Measurements from ENCODE around the gene STPG1. TPM values are rescaled to one million over a fixed set of nuclear protein-coding genes. Genes with fewer than 3 reads are reported as not detected.

Gene STPG1
- total RNA-seq, 1 experiment from 2014 or later = 9.1 TPM

GRCh38 chr1:24329797-24330543, 83.6 kb downstream of the STPG1 start:
- BruUV-seq (replicated peaks) = no TSS peak
- Mint-ChIP-seq H3K4me1 (ENCODE audit: low read depth, unreplicated experiment) (no peaks in the 10 kb centered on the region), H3K27me3 (ENCODE audit: unreplicated experiment) (peaks cover 15% of the 10 kb centered on the region), H3K9me3 (ENCODE audit: low read depth, unreplicated experiment) (no peaks in the 10 kb centered on the region), H3K36me3 (ENCODE audit: insufficient read depth, unreplicated experiment) (no peaks in the 10 kb centered on the region), H3K4me3 (ENCODE audit: low read depth, unreplicated experiment) (no peak overlapping the region), H3K27ac (ENCODE audit: unreplicated experiment) (no peak overlapping the region)
- DNase-seq = no peak
- CTCF ChIA-PET = interaction anchor here (0.5 kb wide), 1 partner anchor 26 kb away, joined by 3 read pairs; no protein-coding TSS in a partner anchor
- intact Hi-C loops (cut with micrococcal nuclease; ENCODE audit: unreplicated experiment) = no loop called here
- TF ChIP-seq CTCF (IDR thresholded peaks at IDR 0.05; ENCODE audit: unreplicated experiment) = no peak

GRCh38 chr1:24329331-24329730, 84.3 kb downstream of the STPG1 start:
- intact Hi-C loops (cut with micrococcal nuclease; ENCODE audit: unreplicated experiment) = no loop called here
- BruUV-seq (replicated peaks) = no TSS peak

GRCh38 chr1:24327891-24328290, 85.7 kb downstream of the STPG1 start:
- DNase-seq = no peak
- no peak overlapping the region for H3K4me3 Mint-ChIP-seq (ENCODE audit: low read depth, unreplicated experiment)
- H3K36me3 Mint-ChIP-seq (ENCODE audit: insufficient read depth, unreplicated experiment) = no peaks in the 10 kb centered on the region
- no peaks in the 10 kb centered on the region for H3K9me3 Mint-ChIP-seq (ENCODE audit: low read depth, unreplicated experiment)
- H3K4me1 Mint-ChIP-seq (ENCODE audit: low read depth, unreplicated experiment) = no peaks in the 10 kb centered on the region
- TF ChIP-seq CTCF (IDR thresholded peaks at IDR 0.05; ENCODE audit: unreplicated experiment) = no peak
- H3K27me3 Mint-ChIP-seq (ENCODE audit: unreplicated experiment) = peaks cover 15% of the 10 kb centered on the region
- no peak overlapping the region for H3K27ac Mint-ChIP-seq (ENCODE audit: unreplicated experiment)
- CTCF ChIA-PET = no interaction called here
- intact Hi-C loops (cut with micrococcal nuclease; ENCODE audit: unreplicated experiment) = no loop called here
- BruUV-seq (replicated peaks) = no TSS peak

More at GRCh38 chr1:24329331-24329730, 84.3 kb downstream of the STPG1 start:
- Mint-ChIP-seq H3K4me1 (ENCODE audit: low read depth, unreplicated experiment) (no peaks in the 10 kb centered on the region), H3K27me3 (ENCODE audit: unreplicated experiment) (peaks cover 15% of the 10 kb centered on the region), H3K36me3 (ENCODE audit: insufficient read depth, unreplicated experiment) (no peaks in the 10 kb centered on the region), H3K27ac (ENCODE audit: unreplicated experiment) (no peak overlapping the region), H3K9me3 (ENCODE audit: low read depth, unreplicated experiment) (no peaks in the 10 kb centered on the region), H3K4me3 (ENCODE audit: low read depth, unreplicated experiment) (no peak overlapping the region)
- DNase-seq = no peak
- no peak for TF ChIP-seq CTCF (IDR thresholded peaks at IDR 0.05; ENCODE audit: unreplicated experiment)
- CTCF ChIA-PET = no interaction called here

GRCh38 chr1:24327486-24327885, 86.1 kb downstream of the STPG1 start:
- no peak for TF ChIP-seq CTCF (IDR thresholded peaks at IDR 0.05; ENCODE audit: unreplicated experiment)
- Mint-ChIP-seq H3K27me3 (ENCODE audit: unreplicated experiment) (peaks cover 15% of the 10 kb centered on the region), H3K4me3 (ENCODE audit: low read depth, unreplicated experiment) (no peak overlapping the region), H3K9me3 (ENCODE audit: low read depth, unreplicated experiment) (no peaks in the 10 kb centered on the region), H3K36me3 (ENCODE audit: insufficient read depth, unreplicated experiment) (no peaks in the 10 kb centered on the region), H3K27ac (ENCODE audit: unreplicated experiment) (no peak overlapping the region), H3K4me1 (ENCODE audit: low read depth, unreplicated experiment) (no peaks in the 10 kb centered on the region)
- DNase-seq = no peak
- CTCF ChIA-PET = no interaction called here
- intact Hi-C loops (cut with micrococcal nuclease; ENCODE audit: unreplicated experiment) = no loop called here
- no TSS peak for BruUV-seq (replicated peaks)

All from Calu3 (cell line).